Neuron (in vitro differentiated cells): ENCODE data around the gene MYOZ3.

ENCODE experiments used
- H2AFZ ChIP-seq: one replicate; pipeline ENCODE4 v1.6.1; 2013; ENCODE audit warnings: low read depth, mild to moderate bottlenecking, inconsistent platforms, low read length, moderate library complexity
- H3K27me3 ChIP-seq: one replicate; pipeline ENCODE4 v1.6.1; 2013; ENCODE audit warnings: low read length; ENCODE audit not compliant: insufficient read depth
- H3K36me3 ChIP-seq: one replicate; pipeline ENCODE4 v1.6.1; 2013; ENCODE audit warnings: low read length; ENCODE audit not compliant: insufficient read depth
- H3K4me1 ChIP-seq: one replicate; pipeline ENCODE4 v1.6.1; 2013; ENCODE audit warnings: low read length; ENCODE audit not compliant: insufficient read depth
- H3K4me3 ChIP-seq: 2 replicates; pipeline ENCODE4 v1.5.1; 2013; ENCODE audit warnings: mild to moderate bottlenecking, low read length, moderate library complexity
- H3K9me3 ChIP-seq: one replicate; pipeline ENCODE4 v1.6.1; 2013; ENCODE audit warnings: low read length

Gene MYOZ3

DNA sequence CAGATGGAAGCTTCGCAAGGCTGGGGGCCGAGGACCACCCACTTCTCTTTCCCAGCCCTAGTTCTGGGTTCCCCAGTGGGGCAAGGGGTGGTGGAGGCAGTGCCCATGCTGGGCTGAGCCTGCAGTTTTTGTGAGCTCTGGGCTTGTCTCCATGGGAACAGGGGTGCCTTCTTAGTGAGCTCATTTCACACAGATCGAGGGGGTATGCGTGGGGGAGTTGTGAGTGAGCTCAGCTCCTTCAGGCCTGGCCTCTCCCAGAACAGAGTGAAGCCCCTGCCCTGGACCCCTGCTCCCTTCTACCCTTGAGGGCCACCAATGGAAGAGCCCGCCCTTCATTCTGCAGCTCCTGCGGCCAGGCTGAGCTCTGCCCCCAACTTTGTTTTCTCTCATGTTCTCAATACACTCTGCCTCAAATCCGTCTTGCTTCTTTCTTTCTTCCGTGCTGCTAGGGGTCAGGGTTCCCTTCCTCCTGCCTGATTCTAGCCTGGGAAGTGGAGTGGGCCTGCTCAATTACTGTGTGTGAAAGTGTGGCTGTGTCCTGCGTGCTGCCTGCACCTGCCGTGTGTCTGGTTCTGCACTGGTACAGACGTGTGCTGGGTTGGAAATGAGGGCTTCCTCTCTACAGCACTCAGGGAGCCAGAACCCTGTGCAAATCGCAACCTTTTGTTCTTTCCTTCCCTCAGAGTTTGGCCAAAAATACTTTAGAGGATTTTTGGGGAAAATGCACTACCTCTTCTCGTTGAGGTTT lies 9.0 kb upstream of the MYOZ3 start:
- no peaks in the 10 kb centered on the region for H3K9me3 ChIP-seq
- no peaks in the 10 kb centered on the region for H3K27me3 ChIP-seq
- peak overlapping the region; percentile 23 for H2AFZ ChIP-seq
- peak overlapping the region; percentile 9 for H3K4me3 ChIP-seq
- H3K4me1 ChIP-seq, result peaks cover 24% of the 10 kb centered on the region
- H3K36me3 ChIP-seq, result no peaks in the 10 kb centered on the region

- H3K27me3 ChIP-seq, result no peaks in the 10 kb centered on the region
- no peak overlapping the region for H3K4me3 ChIP-seq
- H3K4me1 ChIP-seq, result peaks cover 24% of the 10 kb centered on the region
- H2AFZ ChIP-seq, result no peak overlapping the region
- no peaks in the 10 kb centered on the region for H3K36me3 ChIP-seq
- H3K9me3 ChIP-seq, result no peaks in the 10 kb centered on the region
Observed at GRCh38 chr5:150653145-150653761, 7.8 kb upstream of the MYOZ3 start.

DNA sequence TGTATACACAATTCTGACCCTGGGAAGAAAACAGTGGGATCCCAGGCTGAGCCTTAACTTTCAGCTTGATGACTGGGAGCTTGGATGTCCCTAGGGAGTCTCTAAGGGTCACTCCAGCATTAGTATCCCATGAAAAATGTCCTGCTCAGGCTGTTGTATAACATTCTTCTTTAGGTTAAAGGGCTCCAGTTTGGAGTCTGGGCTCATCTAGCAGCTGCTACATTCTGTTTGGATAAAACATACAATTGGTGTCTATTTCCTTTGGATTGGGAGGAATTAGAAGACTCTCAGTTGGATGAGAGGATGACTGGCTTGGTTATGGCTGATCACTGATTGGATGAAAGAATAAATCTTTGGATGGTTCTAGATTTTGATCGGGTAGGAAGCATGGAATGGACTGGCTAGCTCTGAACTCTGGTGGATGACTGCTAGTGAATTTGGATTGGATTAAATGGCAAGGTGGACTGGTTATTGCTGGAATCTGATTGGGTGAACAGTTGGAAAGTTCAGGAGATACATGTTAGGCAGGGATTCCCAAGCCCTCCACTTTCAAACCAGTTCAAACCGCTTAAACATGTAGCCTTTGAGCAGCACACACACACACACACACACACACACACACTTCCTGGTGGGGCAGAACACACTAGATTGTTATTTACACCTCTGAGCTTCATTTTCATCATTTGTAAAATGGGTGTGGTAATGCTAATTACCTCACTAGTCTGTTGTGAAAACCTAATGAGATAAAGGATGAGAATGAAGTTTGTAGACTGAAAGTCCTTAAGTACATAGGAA lies 7.1 kb upstream of the MYOZ3 start:
- Histone ChIP-seq H3K36me3 (no peaks in the 10 kb centered on the region), H3K4me1 (peaks cover 24% of the 10 kb centered on the region), H2AFZ (no peak overlapping the region), H3K9me3 (no peaks in the 10 kb centered on the region), H3K4me3 (no peak overlapping the region), H3K27me3 (peaks cover under 1% of the 10 kb centered on the region)

DNA sequence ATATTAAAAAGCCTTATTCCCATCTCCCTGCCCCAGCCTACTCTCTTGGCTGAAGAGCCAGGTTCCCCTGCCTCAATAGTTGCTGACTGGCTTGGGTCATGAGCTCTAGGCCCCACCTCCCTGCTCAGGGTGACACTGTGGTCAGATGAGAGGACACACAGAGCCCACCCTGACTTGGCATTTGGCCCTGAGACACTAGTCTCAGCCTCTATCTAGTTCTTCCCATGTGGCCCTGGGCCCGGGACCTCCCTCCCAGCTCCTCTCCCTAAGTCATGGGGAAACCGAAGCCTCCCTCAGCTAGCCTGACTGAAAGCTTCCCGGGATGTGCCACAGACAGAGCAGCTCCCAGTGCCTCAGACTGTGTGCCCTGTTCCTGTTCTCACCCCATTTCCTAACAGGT lies 5.8 kb upstream of the MYOZ3 start:
- H3K4me1 ChIP-seq, result peaks cover 24% of the 10 kb centered on the region
- H3K36me3 ChIP-seq, result no peaks in the 10 kb centered on the region
- H2AFZ ChIP-seq, result no peak overlapping the region
- peaks cover 12% of the 10 kb centered on the region for H3K27me3 ChIP-seq
- H3K4me3 ChIP-seq, result no peak overlapping the region
- no peaks in the 10 kb centered on the region for H3K9me3 ChIP-seq

GRCh38 chr5:150656191-150657132 lies 4.6 kb upstream of the MYOZ3 start:
- Histone ChIP-seq H3K27me3 (peaks cover 22% of the 10 kb centered on the region), H2AFZ (peak overlapping the region; percentile 71), H3K4me1 (peaks cover 21% of the 10 kb centered on the region), H3K4me3 (peak overlapping the region; percentile 55), H3K36me3 (no peaks in the 10 kb centered on the region), H3K9me3 (no peaks in the 10 kb centered on the region)

GRCh38 chr5:150658121-150658520 lies 2.9 kb upstream of the MYOZ3 start:
- Histone ChIP-seq H3K36me3 (no peaks in the 10 kb centered on the region), H2AFZ (no peak overlapping the region), H3K27me3 (peaks cover 36% of the 10 kb centered on the region), H3K4me1 (peaks cover 5% of the 10 kb centered on the region), H3K9me3 (no peaks in the 10 kb centered on the region), H3K4me3 (no peak overlapping the region)

DNA sequence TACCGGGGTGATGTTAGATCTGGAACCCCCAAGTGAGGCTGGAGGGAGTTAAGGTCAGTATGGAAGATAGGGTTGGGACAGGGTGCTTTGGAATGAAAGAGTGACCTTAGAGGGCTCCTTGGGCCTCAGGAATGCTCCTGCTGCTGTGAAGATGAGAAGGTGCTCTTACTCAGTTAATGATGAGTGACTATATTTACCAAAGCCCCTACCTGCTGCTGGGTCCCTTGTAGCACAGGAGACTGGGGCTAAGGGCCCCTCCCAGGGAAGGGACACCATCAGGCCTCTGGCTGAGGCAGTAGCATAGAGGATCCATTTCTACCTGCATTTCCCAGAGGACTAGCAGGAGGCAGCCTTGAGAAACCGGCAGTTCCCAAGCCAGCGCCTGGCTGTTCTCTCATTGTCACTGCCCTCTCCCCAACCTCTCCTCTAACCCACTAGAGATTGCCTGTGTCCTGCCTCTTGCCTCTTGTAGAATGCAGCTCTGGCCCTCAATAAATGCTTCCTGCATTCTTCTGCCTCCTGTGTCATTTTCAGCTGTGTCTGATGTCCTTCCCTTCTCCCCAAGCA lies 2.3 kb upstream of the MYOZ3 start:
- Histone ChIP-seq H3K4me3 (no peak overlapping the region), H3K4me1 (peaks cover 3% of the 10 kb centered on the region), H3K27me3 (peaks cover 36% of the 10 kb centered on the region), H2AFZ (no peak overlapping the region), H3K9me3 (no peaks in the 10 kb centered on the region), H3K36me3 (no peaks in the 10 kb centered on the region)

- Histone ChIP-seq H3K4me3 (no peak overlapping the region), H3K9me3 (no peaks in the 10 kb centered on the region), H3K36me3 (no peaks in the 10 kb centered on the region), H2AFZ (no peak overlapping the region), H3K27me3 (peaks cover 39% of the 10 kb centered on the region), H3K4me1 (peaks cover 3% of the 10 kb centered on the region)
Observed at GRCh38 chr5:150659360-150660107, 1.5 kb upstream of the MYOZ3 start.

GRCh38 chr5:150660108-150660831 lies 781 bp upstream of the MYOZ3 start:
- Histone ChIP-seq H3K27me3 (peaks cover 39% of the 10 kb centered on the region), H3K4me1 (peaks cover 3% of the 10 kb centered on the region), H3K36me3 (no peaks in the 10 kb centered on the region), H3K4me3 (no peak overlapping the region), H2AFZ (no peak overlapping the region), H3K9me3 (no peaks in the 10 kb centered on the region)

GRCh38 chr5:150661821-150662596 lies 958 bp downstream of the MYOZ3 start:
- Histone ChIP-seq H3K36me3 (no peaks in the 10 kb centered on the region), H2AFZ (no peak overlapping the region), H3K4me1 (no peaks in the 10 kb centered on the region), H3K9me3 (no peaks in the 10 kb centered on the region), H3K27me3 (peaks cover 39% of the 10 kb centered on the region), H3K4me3 (no peak overlapping the region)
